SK-N-SH treated with all-trans-retinoic acid at 6 μM for 48 hours (cell line): Measurements from ENCODE around the gene FOXN3.
A peak's percentile ranks its signal among the peaks of the same experiment; 100 is the strongest.

Experiments
- ATAC-seq: fragments of 200-7000 bp; cut with Tn5 transposase; 3 replicates; pipeline ENCODE4 v1.9.1; 2020; ENCODE audit warnings: mild to moderate bottlenecking, moderate library complexity
- ARNTL ChIP-seq: fragments of 450-650 bp; formaldehyde crosslinking; IDR thresholded peaks from 2 replicates; pipeline ENCODE4 v1.5.0; 2020; ENCODE audit warnings: low read depth, mild to moderate bottlenecking, moderate library complexity, borderline replicate concordance
- CREB5 ChIP-seq: fragments of 250-450 bp; sonication (Bioruptor Pico); IDR thresholded peaks from 2 replicates; pipeline ENCODE4 v1.5.1; 2020; ENCODE audit warnings: low read depth, mild to moderate bottlenecking, moderate library complexity
- CSRNP3 ChIP-seq: fragments of 250-450 bp; sonication (Bioruptor Pico); IDR thresholded peaks from 2 replicates; pipeline ENCODE4 v1.5.1; 2021; ENCODE audit warnings: mild to moderate bottlenecking, moderate library complexity
- GLIS3 ChIP-seq: fragments of 250-450 bp; sonication (Bioruptor Pico); IDR thresholded peaks from 2 replicates; pipeline ENCODE4 v1.5.0; 2020; ENCODE audit warnings: mild to moderate bottlenecking, moderate library complexity
- ISL1 ChIP-seq: fragments of 250-450 bp; sonication (Bioruptor Pico); IDR thresholded peaks from 2 replicates; pipeline ENCODE4 v2.1.2; 2022; ENCODE audit warnings: mild to moderate bottlenecking, moderate library complexity
- OSR1 ChIP-seq: fragments of 250-450 bp; sonication (Bioruptor Pico); IDR thresholded peaks from 2 replicates; pipeline ENCODE4 v1.8.0; 2022; ENCODE audit warnings: moderate library complexity, mild to moderate bottlenecking, inconsistent platforms
- PATZ1 ChIP-seq: fragments of 250-450 bp; sonication (Bioruptor Pico); IDR thresholded peaks from 2 replicates; pipeline ENCODE4 v1.8.0; 2020; ENCODE audit warnings: mild to moderate bottlenecking, moderate library complexity, borderline replicate concordance
- PPARA ChIP-seq: fragments of 250-450 bp; sonication (Bioruptor Pico); IDR thresholded peaks from 2 replicates; pipeline ENCODE4 v1.5.0; 2020; ENCODE audit warnings: mild to moderate bottlenecking, borderline replicate concordance
- RARB ChIP-seq: fragments of 250-450 bp; sonication (Bioruptor Pico); IDR thresholded peaks from 2 replicates; pipeline ENCODE4 v1.8.0; 2021; ENCODE audit warnings: mild to moderate bottlenecking, moderate library complexity
- TCF4 ChIP-seq: fragments of 250-450 bp; sonication (Bioruptor Pico); IDR thresholded peaks from 2 replicates; pipeline ENCODE4 v1.8.0; 2021; ENCODE audit warnings: mild to moderate bottlenecking, moderate library complexity, borderline replicate concordance
- TSHZ2 ChIP-seq: fragments of 250-450 bp; sonication (Bioruptor Pico); IDR thresholded peaks from 2 replicates; pipeline ENCODE4 v1.5.0; 2020; ENCODE audit warnings: mild to moderate bottlenecking, moderate library complexity
- ZC3H10 ChIP-seq: fragments of 250-450 bp; sonication (Bioruptor Pico); IDR thresholded peaks from 2 replicates; pipeline ENCODE4 v1.5.1; 2021; ENCODE audit warnings: mild to moderate bottlenecking, moderate library complexity
- ZFP3 ChIP-seq: fragments of 250-450 bp; sonication (Bioruptor Pico); IDR thresholded peaks from 2 replicates; pipeline ENCODE4 v1.5.0; 2020; ENCODE audit warnings: mild to moderate bottlenecking, moderate library complexity
- ZNF565 ChIP-seq: fragments of 450-650 bp; formaldehyde crosslinking; conservative IDR thresholded peaks from 2 replicates; pipeline ENCODE4 v1.5.0; 2020; ENCODE audit warnings: low read depth, mild to moderate bottlenecking, moderate library complexity
- ZNF8 ChIP-seq: fragments of 450-650 bp; formaldehyde crosslinking; IDR thresholded peaks from 2 replicates; pipeline ENCODE4 v1.5.0; 2020; ENCODE audit warnings: mild to moderate bottlenecking, moderate library complexity

The FOXN3 gene

GRCh38 chr14:89401761-89402160 is 15.3 kb downstream of the FOXN3 start (continued):
- TF ChIP-seq ZFP3 (CRISPR knock-in tag), result no peak
- TF ChIP-seq ZC3H10 (CRISPR knock-in tag), result no peak
- TF ChIP-seq, all 23 proteins: peak for 0

GRCh38 chr14:89401241-89401640 is 15.8 kb downstream of the FOXN3 start:
- ATAC-seq, result no peak

GRCh38 chr14:89400529-89400928 is 16.5 kb downstream of the FOXN3 start:
- TF ChIP-seq TSHZ2 (CRISPR knock-in tag) (no peak), ZFP3 (CRISPR knock-in tag) (no peak), ISL1 (CRISPR knock-in tag) (no peak), CREB5 (no peak), PATZ1 (CRISPR knock-in tag) (no peak), OSR1 (CRISPR knock-in tag) (no peak), RARB (no peak), PPARA (CRISPR knock-in tag) (no peak)
- no peak for ATAC-seq

More at GRCh38 chr14:89401241-89401640, 15.8 kb downstream of the FOXN3 start:
- no peak for TF ChIP-seq ZNF8 (CRISPR knock-in tag)
- TF ChIP-seq CSRNP3 (CRISPR knock-in tag), result no peak
- no peak for TF ChIP-seq TSHZ2 (CRISPR knock-in tag)
- no peak for TF ChIP-seq ZNF565 (CRISPR knock-in tag)
- TF ChIP-seq PPARA (CRISPR knock-in tag), result no peak
- no peak for TF ChIP-seq GLIS3 (CRISPR knock-in tag)
- TF ChIP-seq ZFP3 (CRISPR knock-in tag), result no peak
- no peak for TF ChIP-seq PATZ1 (CRISPR knock-in tag)
- no peak for TF ChIP-seq ARNTL (CRISPR knock-in tag)

GRCh38 chr14:89399594-89400068 is 17.4 kb downstream of the FOXN3 start:
- peak; percentile 94 for ATAC-seq
- TF ChIP-seq OSR1 (CRISPR knock-in tag), result no peak
- TF ChIP-seq TCF4 (CRISPR knock-in tag), result 0 out of 2 replicates have a peak, but pooled peaks have one; percentile 26
- no peak for TF ChIP-seq PPARA (CRISPR knock-in tag)
